OCI-LY1 (cell line): Measurements from ENCODE around the gene CCDC192.

Experiments
- EZH2 ChIP-seq: fragments of 200-600 bp; sonication (generic), shearing (Covaris generic); IDR thresholded peaks from 2 replicates; pipeline ENCODE4 v1.8.0; 2017; ENCODE audit warnings: borderline replicate concordance, mixed run types, mild to moderate bottlenecking, antibody characterized with exemption, low read length, moderate library complexity, mixed read lengths
- TF ChIP-seq, protein P1 (sequence below): fragments of 200-600 bp; sonication (generic), shearing (Covaris generic); IDR thresholded peaks from 2 replicates; pipeline ENCODE4 v1.5.1; 2017; ENCODE audit warnings: mild to moderate bottlenecking, antibody characterized with exemption, low read length, moderate library complexity, mixed read lengths

DNA sequence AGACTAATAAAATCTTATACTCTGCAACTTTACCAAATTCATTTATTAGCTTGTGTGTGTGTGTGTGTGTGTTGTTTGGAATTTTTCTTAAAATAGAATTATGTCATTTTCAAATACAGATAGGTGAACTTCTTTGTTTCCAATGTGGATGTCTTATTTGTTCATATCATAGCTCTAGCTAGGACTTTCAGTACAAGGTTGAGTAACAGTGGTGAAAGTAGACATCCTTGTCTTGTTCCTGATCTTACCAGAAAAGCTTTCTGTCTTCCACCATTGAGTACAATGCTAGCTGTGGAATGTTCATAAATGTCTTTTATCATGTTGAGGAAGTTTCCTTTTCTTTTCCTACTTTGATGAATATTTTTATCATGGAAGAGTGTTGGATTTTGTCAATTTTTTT lies 74.8 kb downstream of the CCDC192 start:
- TF ChIP-seq, protein P1, sequence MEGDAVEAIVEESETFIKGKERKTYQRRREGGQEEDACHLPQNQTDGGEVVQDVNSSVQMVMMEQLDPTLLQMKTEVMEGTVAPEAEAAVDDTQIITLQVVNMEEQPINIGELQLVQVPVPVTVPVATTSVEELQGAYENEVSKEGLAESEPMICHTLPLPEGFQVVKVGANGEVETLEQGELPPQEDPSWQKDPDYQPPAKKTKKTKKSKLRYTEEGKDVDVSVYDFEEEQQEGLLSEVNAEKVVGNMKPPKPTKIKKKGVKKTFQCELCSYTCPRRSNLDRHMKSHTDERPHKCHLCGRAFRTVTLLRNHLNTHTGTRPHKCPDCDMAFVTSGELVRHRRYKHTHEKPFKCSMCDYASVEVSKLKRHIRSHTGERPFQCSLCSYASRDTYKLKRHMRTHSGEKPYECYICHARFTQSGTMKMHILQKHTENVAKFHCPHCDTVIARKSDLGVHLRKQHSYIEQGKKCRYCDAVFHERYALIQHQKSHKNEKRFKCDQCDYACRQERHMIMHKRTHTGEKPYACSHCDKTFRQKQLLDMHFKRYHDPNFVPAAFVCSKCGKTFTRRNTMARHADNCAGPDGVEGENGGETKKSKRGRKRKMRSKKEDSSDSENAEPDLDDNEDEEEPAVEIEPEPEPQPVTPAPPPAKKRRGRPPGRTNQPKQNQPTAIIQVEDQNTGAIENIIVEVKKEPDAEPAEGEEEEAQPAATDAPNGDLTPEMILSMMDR, result no peak
- TF ChIP-seq EZH2, result no peak
